Vagina (tissue), 2 donors: ENCODE measurements around the gene MAPK11.

Source experiments
- CTCF ChIP-seq, 3 experiments: fragments of 450-650 bp in 2 of 3; fragments of 200-600 bp in 1 of 3; sonication (generic) in 1 of 3; IDR thresholded peaks; one replicate each; pipeline ENCODE4 v1.5.1; 2017 to 2019; ENCODE audit warnings: antibody characterized with exemption in 3 of 3, mild to moderate bottlenecking in 2 of 3, moderate library complexity in 2 of 3
- POLR2A ChIP-seq, 2 donors: fragments of 450-650 bp; IDR thresholded peaks; one replicate each; pipeline ENCODE4 v1.6.1; 2017; ENCODE audit warnings: antibody characterized with exemption in 2 of 2, mild to moderate bottlenecking in 2 of 2, moderate library complexity in 2 of 2
- POLR2AphosphoS5 ChIP-seq, 2 donors: sonication (generic); formaldehyde crosslinking; IDR thresholded peaks; one replicate each; pipeline ENCODE4 v1.9.0; 2017; ENCODE audit warnings: antibody characterized with exemption in 2 of 2, mild to moderate bottlenecking in 2 of 2, low read depth in 1 of 2; ENCODE audit not compliant: insufficient read depth in 1 of 2

GRCh38 chr22:50225200-50225969 is 44.8 kb downstream of the MAPK11 start:
- TF ChIP-seq CTCF (IDR thresholded peaks at IDR 0.05): no peak
- TF ChIP-seq POLR2A (IDR thresholded peaks at IDR 0.05): no peak
- TF ChIP-seq POLR2AphosphoS5 (IDR thresholded peaks at IDR 0.05; ENCODE audit: insufficient read depth in 1 of 2, low read depth in 1 of 2): no peak
